Tibial artery (tissue), 4 donors: ENCODE measurements around the gene COL2A1.

Experiments
- DNase-seq, 2 donors: peaks; one replicate each; pipeline ENCODE4 v3.0.0-alpha.2; 2019
- H3K27ac ChIP-seq, 2 donors: fragments of 200-600 bp; sonication (generic) in 1 of 2; 1 replicate in 1 of 2; 2 replicates in 1 of 2; pipeline ENCODE4 v1.5.1; 2018 to 2019; ENCODE audit warnings: mild to moderate bottlenecking in 1 of 2
- H3K27me3 ChIP-seq, 2 donors: fragments of 200-600 bp; sonication (generic) in 1 of 2; one replicate each; pipeline versions ENCODE4 v1.5.1 to v1.6.0; 2016 to 2019
- H3K36me3 ChIP-seq, 3 donors: fragments of 200-600 bp; sonication (generic) in 2 of 3; one replicate each; pipeline ENCODE4 v1.5.1; 2016 to 2019; ENCODE audit warnings: mild to moderate bottlenecking in 2 of 3
- H3K4me1 ChIP-seq, 4 donors: fragments of 200-600 bp; sonication (generic) in 2 of 4; 1 replicate in 3 of 4; 2 replicates in 1 of 4; pipeline ENCODE4 v1.5.1; 2016 to 2019
- H3K4me3 ChIP-seq, 2 donors: fragments of 200-600 bp; sonication (generic) in 1 of 2; 1 replicate in 1 of 2; 2 replicates in 1 of 2; pipeline ENCODE4 v1.5.1; 2018 to 2019; ENCODE audit warnings: mild to moderate bottlenecking in 2 of 2
- H3K9me3 ChIP-seq, 3 donors: fragments of 200-600 bp; sonication (generic) in 1 of 3; one replicate each; pipeline ENCODE4 v1.5.1; 2016 to 2019
- intact Hi-C: fragments of 100-400 bp; cut with DNase I; formaldehyde crosslinking; loops from one replicate; pipeline ENCODE4 v1.15.0; 2023; ENCODE audit warnings: low total_unique reads
- TF ChIP-seq, protein P1 (sequence below), 2 experiments: fragments of 200-600 bp in 1 of 2; fragments of 450-650 bp in 1 of 2; IDR thresholded peaks; one replicate each; pipeline ENCODE4 v1.5.1; 2017 to 2019; ENCODE audit warnings: antibody characterized with exemption in 2 of 2, mild to moderate bottlenecking in 1 of 2, moderate library complexity in 1 of 2

The COL2A1 gene

DNA sequence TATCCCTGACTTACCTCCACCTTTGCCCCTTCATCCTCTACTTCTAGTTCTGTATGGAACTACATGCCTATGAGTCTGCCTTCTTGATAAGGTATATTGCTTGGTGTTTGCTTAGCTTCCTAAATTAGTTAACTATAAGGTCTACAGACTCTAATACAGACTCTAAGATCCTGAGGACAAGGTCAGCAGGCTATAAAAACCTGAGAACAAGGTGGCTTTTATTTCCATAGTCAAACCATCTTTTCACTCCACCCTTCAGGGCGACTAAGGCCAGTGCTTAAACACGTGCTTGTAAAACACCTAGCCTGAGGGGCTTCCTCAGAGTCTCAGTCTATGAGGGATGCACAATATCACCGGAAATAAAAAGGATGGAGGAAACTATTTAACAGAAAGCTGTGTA lies 36.1 kb upstream of the COL2A1 start:
- Histone ChIP-seq H3K9me3 (no peaks in the 10 kb centered on the region), H3K27ac (no peak overlapping the region), H3K4me3 (no peak overlapping the region), H3K36me3 (peaks cover 9 to 16% (median 11%) of the 10 kb centered on the region in 3 donors), H3K4me1 (no peaks in the 10 kb centered on the region), H3K27me3 (no peaks in the 10 kb centered on the region)
- DNase-seq = no peak
- TF ChIP-seq, protein P1, sequence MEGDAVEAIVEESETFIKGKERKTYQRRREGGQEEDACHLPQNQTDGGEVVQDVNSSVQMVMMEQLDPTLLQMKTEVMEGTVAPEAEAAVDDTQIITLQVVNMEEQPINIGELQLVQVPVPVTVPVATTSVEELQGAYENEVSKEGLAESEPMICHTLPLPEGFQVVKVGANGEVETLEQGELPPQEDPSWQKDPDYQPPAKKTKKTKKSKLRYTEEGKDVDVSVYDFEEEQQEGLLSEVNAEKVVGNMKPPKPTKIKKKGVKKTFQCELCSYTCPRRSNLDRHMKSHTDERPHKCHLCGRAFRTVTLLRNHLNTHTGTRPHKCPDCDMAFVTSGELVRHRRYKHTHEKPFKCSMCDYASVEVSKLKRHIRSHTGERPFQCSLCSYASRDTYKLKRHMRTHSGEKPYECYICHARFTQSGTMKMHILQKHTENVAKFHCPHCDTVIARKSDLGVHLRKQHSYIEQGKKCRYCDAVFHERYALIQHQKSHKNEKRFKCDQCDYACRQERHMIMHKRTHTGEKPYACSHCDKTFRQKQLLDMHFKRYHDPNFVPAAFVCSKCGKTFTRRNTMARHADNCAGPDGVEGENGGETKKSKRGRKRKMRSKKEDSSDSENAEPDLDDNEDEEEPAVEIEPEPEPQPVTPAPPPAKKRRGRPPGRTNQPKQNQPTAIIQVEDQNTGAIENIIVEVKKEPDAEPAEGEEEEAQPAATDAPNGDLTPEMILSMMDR (IDR thresholded peaks at IDR 0.05) = no peak
- intact Hi-C loops = no loop called here

DNA sequence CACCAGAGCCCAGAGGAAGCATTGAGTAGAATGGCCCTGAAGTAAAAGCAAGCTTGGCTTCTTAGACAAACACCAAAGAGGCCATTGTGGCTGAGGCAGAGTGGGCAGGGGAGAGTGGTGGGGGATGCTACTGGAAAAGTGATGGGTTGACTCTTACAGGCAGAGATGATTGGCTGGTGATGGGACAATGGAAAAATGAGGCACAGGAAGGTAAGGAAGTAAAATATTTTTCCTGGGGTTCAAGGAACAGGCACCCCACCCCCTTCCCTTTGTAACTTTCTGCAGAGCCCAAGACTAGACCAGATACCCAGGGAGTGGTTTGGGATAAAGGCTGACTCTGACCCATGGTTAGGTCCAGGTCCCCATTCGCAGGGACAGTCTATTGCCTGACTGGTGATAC lies 34.9 kb upstream of the COL2A1 start:
- no peak for DNase-seq
- intact Hi-C loops = no loop called here
- Histone ChIP-seq H3K27ac (no peak overlapping the region), H3K36me3 (peaks cover 0 to 6% (median 0%) of the 10 kb centered on the region in 3 donors), H3K9me3 (no peaks in the 10 kb centered on the region), H3K4me3 (no peak overlapping the region), H3K27me3 (no peaks in the 10 kb centered on the region), H3K4me1 (no peaks in the 10 kb centered on the region)
- TF ChIP-seq, protein P1 (IDR thresholded peaks at IDR 0.05) = no peak

DNA sequence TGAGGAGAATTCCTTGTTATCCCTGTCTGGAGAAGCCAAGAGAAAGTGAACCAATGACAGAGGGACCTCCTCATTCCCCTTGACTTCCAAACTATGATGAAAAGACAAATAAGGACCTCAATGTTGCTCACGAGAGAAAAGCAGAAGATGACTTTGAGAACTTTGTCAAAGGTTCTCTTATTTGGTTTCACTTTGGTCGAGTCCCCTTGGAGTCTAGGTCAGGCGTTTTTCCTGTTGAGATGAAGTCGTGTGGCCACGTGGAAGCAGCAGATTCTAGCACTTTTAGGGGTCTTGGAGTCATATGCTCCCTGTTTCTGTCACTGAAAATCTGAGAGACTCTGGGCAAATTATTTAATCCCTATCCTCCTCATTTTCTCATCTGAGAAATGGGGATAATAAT lies 33.8 kb upstream of the COL2A1 start:
- Histone ChIP-seq H3K36me3 (no peaks in the 10 kb centered on the region), H3K4me3 (no peak overlapping the region), H3K27ac (no peak overlapping the region), H3K4me1 (no peaks in the 10 kb centered on the region), H3K27me3 (no peaks in the 10 kb centered on the region), H3K9me3 (no peaks in the 10 kb centered on the region)
- TF ChIP-seq, protein P1 (IDR thresholded peaks at IDR 0.05) = no peak
- no peak for DNase-seq
- intact Hi-C loops = no loop called here

DNA sequence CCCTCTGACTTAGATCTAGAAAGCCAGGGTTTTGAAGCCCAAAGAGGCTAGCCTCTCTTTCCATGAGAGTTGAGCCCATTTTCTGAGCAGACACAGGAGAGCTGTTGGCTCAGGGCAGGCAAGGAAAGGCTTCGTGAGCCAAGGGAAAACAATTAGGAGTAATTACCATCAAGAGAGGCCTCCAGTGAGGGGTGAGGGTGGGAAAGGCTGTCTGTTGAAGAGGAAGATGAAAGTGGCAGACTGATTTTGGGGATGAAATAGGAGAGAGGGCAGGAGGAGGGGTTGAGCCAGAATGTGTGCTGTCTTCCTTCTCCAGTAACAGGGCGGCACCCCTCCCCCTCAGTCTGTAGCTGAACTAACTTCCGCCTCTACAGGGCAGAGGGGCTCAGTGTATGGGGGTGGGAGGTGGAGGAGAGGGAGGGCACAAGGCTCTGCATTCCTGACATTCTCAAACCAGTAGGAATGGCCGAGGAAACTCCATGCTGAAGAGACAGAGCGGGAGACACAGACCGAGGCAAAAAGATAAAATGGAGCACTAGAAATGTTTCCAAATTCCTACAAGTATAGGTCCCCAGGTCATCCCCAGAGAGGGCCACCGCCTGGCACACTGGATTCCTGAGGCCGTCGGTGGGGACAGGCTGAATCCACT lies 33.1 kb upstream of the COL2A1 start:
- Histone ChIP-seq H3K27ac (no peak overlapping the region), H3K27me3 (no peaks in the 10 kb centered on the region), H3K4me3 (no peak overlapping the region), H3K4me1 (no peaks in the 10 kb centered on the region), H3K36me3 (no peaks in the 10 kb centered on the region), H3K9me3 (no peaks in the 10 kb centered on the region)
- no peak for DNase-seq
- intact Hi-C loops = no loop called here
- TF ChIP-seq, protein P1 (IDR thresholded peaks at IDR 0.05) = no peak

DNA sequence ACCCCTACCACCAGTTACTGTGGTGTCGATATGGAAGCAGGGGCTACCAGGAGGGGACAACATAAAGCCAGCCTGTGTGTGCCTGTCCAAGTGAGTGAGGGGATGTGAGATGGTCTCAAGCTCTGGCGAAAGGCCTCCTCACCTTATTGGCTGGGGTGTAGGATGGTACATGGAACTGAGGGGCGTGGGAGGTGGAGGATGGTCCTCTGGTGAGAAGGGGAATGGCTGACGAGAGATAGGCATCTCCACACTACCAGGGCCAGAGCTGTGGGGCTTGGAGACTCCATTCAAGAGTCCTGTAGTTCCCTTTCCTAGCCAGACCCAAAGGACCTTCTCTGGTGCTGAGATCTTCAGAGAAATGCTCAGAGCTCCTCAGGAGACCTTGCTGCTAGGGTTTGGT lies 32.5 kb upstream of the COL2A1 start:
- no peak for DNase-seq
- Histone ChIP-seq H3K36me3 (no peaks in the 10 kb centered on the region), H3K4me3 (no peak overlapping the region), H3K27ac (no peak overlapping the region), H3K9me3 (no peaks in the 10 kb centered on the region), H3K27me3 (no peaks in the 10 kb centered on the region), H3K4me1 (no peaks in the 10 kb centered on the region)
- intact Hi-C loops = no loop called here
- TF ChIP-seq, protein P1 (IDR thresholded peaks at IDR 0.05) = no peak
